ENCODE results near the gene CASZ1.

CASZ1 gene

DNA sequence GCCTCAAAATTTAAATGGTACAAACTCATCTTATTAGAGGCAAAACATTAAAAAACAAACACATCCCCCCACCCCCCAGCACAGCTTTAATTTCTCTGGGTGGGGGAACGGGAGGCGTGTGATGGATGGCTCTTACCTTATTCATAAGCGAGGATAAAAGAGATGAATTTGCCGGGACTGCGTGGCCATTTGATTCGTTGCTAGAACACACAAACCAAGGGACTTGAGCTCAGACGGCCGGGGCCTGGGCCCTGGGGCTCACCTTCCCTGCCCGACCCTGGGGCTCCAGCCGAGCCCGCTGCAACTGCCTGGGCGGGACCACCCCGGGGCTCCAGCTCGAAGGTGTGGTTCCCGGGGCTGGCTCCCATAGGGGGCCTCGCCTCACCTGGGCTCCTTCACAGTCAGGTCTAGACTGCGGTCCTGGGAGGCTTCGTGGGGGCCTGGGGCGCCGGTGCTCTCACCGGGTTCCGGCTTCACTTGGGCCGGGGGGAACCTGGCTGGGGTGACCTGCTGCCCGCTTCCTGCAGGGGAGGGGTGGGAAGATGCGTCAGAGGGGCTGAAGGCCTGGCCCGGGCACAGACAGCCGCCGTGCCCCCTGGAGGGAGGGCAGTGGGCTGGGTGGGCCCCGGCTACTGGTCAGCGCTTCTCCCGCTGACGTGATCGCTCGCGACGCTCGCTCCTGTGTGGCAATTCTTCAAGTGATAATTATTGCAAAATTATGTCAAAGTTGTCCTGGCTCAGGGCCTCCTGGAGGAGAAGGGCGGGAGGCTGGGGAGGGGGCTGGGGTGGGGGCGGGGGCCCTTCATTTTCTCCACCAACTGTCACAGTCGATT, 145.7 kb downstream of the CASZ1 start:
- no peak for DNase-seq

DNA sequence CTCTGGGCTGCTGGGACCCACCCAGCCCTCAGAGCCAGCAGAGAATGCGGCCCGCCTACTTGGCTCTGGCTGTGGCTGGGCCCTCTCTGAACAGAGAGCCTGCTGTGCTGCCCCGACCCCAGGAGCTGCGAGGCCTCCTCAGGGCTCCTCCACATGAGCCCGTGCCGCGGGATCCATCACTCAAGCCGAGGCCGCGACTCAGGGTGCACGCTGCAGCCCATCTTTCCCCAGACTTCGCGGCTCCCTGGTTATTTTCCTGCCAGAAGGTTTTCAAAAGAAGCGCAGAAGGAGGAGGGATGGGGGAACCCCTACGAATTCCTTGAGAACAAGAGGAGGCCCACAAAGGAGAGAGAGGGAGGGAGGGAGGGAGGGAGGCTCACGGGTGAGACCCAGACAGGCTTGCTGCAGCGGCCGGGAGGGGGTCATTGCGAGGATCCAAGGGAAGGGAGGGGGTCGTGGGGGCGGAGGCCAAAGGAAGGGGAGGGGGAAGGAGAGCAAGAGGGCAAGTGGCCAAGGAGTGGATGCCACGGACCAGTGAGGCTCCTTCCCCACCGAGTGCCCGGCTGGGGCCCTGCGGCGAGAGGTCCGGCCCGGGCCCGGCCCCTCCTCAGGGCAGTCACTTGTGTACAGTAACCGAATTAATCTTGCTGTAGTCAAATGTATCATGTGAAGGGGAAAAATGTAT, 146.8 kb downstream of the CASZ1 start:
- DNase-seq: no peak

DNA sequence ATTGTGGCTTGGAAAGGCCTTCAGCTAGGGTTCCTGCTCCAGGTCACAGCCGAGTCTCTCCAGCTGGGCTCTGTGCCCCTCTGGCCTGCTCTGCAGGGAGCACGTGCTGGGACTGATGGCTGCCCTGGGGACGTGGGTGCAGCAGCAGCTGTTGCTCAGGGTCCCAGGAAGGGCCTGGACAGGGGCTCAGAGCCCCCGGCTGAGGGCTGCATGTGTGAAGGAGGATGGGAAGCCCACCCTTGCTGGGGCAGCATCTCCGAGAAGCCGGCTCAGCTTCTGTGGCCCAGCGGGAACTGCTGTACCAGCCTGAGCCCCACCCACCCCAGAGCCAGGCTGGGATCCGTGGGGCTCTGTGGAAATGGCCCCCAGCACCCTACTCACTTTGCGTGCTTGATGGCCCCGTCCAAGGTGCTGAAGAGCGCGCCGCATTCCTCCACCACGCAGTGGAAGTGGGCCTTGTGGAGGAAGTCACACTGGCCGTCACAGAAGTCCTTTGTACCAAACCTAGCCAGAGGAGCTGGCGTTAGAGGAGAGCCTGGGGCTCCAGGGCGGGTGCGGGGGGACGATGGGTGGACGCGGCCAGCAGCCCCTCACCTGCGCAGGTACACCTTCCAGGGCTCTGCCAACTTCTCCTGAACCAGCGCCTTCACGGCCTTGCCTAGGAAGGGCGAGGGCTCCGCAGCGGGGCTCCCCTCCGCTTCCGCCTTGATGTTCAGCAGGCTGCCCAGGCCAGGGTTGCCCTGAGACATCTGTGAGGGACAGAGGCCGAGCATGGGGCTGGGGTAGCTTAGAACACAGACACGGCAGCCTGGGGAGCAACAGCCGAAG, 147.5 kb downstream of the CASZ1 start:
- no peak for DNase-seq

DNA sequence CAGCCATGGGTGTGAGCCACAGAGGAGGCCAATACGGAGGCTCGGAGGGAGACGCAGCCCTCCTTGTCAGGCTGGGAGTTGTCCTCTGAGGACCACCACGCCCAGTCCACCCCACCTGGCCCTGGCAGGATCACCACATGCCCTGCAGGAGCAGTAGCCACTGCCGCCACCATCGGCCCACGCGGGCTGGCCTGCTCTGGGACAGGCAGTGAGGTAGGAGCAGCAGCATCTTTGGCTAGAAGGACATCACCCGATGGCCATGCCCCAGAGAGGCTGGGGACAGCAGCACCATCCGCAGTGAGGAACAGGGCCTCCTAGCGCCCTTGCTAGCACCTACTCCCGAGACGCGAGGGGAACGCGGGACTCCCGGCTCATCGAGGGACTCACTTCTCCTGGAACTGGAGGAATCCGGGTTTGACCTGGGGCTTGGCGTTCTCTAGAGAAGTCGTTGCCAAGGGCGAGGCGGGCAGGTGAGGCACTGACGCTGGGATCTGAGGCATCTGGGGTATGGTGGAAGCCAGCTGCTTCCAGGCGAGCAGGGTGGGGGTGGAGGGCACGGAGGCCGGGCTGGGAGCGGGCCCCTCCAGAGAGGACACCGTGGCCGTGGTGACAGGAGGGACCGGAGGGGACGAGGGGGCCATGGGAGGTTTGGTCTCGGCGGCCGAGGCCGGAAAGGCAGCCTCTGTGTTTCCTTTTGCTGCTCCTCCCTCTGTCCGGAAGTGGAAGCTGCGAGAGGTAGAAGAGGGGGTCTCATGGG, 148.9 kb downstream of the CASZ1 start:
- DNase-seq: no peak

DNA sequence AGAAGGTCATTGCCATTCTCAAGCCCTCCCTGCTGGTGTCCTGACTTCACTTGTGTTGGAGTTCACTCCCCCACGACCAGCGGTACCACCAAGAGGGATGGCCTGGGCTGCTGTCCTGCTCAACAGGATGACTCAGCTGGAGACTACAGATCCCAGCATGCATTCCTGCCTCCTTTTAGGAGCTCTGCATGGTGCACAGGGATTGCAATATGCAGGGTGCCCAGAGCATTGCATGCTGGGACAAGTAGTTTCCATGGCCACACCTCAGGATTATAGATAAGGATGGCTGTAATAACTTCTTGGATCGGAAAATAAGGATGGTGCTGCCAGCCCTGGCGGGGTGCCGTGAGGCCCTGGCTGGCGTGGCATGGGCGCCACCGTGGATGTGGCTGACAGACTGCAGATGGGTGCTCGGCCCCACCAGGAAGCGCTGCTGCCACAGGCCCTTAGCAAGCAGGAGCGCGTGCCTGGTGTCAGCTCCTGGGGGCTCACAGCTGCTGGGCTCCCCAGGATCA, 150.0 kb downstream of the CASZ1 start:
- no peak for DNase-seq

DNA sequence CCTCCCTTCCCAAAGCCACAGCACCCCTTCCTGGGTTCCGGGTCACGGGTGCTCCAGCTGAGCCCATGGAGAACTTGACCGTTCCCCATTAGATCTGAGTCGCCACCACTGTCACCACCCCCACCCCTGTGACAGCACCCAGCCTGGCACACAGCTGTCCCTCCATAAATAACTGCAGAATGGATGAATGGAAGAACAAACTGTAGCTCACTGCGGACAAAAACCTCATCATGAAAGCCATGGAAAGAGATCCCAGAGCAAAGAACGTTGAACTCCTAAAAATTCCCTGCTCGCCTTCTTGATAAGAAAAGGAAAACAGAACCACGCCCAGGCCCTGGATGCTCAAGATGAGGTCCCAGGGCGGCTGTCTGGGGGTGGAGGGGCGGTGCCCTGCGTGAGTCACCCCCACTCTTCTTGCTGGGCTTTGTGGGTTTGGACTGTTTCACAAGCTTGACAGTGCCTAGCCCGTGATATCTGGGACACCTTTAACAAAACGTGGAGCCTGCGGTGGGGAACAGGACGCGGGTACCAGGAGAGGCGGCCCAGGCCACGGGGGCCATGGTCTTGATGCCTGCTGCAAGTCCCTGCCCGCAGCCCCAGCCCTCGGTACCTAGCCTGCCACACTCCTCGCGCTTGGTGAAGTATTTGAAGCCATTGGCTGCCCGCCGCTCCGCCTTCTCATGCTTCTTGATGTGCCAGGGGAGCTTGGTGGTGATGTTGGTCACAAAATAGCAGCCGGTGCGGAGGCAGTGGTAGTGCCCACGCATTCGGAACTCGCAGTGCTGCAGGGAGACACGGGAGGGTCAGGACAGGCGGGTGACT, 151.9 kb downstream of the CASZ1 start:
- no peak for DNase-seq

DNA sequence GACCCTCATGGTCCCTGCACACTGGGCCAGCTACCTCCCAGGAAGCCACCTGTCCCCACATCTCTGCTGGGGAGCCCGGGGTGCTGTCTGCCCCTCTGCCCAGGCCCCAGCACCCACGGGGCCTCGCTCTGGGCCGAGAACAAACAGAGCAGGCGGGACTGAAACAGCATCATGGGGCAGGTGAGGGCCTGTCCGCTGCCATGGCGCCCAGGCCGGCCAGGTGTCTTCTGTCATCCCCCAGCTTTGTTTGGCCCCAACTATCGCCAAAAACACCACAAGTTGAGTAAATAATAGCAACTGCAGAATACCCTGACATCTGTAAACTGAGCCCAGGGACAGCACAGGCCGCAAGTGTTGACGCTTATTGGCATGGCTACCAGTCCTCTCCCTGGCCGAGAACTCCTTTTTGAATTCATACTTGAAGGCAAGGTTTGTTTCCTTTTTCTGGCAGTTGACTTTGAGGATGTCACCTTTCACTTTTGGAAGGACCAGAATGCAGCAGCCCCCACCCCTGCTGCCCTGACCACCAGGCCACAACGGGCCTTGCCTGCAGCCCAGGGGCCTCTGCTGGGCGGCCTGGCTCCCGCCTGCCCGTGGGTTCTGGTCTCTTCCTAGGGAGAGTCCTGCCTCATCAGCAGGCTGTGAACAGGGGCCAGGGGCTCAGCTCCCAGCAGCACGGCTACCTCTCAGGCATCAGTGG, 152.7 kb downstream of the CASZ1 start:
- peak; percentile 26 for DNase-seq

DNA sequence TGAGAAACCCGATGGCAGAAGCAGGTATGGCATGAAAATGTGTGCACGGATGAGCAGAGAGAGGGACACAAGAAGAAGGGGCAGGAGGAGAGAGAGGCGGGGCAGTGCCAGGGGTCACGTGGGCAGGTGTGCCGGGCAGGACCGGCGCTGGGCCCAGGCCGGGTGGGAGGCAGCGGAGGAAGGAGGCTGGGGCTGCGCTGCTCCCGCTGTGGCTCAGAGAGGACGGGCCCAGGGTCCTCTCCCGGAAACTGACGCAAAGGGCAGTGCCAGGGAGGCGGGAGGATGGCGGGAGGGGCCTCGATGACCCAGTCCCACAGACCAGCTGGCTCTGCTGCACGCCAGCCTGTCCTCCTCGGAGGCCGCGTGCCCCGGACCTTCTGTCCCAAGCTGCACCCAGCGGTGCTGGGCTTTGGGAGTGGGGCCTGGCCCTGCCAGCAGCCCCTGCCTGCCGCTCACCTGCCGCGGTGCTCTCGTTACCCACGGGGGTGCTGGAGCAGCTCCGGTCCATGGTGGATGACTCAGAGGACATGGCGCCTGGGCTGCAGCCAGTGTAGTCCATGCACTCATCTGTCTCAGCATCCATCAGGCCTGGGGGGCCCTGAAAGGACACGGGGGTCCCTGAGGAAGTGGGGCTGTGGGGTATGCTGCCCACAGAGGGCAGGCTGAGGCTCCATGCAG, 153.9 kb downstream of the CASZ1 start:
- DNase-seq: no peak

DNA sequence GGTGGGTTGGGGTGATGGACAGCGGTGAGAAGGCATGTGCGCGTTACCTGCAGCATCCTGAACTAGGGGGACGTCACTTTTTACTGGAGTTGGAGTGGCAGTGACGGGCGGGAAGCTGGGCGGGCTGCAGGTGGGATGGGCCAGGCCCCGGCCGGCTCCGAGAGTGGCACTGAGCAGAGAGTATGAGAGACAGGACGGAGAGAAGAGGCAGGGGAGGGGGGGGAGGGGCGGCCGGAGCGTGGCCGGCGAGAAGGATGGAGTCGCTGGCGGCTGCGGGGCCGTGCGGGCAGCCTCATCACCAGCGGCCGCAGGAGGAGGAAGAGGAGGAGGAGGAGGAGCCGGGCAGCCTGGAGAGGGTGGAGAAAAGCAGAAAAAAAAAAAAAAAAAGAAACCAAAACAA, 154.5 kb downstream of the CASZ1 start:
- DNase-seq: no peak

DNA sequence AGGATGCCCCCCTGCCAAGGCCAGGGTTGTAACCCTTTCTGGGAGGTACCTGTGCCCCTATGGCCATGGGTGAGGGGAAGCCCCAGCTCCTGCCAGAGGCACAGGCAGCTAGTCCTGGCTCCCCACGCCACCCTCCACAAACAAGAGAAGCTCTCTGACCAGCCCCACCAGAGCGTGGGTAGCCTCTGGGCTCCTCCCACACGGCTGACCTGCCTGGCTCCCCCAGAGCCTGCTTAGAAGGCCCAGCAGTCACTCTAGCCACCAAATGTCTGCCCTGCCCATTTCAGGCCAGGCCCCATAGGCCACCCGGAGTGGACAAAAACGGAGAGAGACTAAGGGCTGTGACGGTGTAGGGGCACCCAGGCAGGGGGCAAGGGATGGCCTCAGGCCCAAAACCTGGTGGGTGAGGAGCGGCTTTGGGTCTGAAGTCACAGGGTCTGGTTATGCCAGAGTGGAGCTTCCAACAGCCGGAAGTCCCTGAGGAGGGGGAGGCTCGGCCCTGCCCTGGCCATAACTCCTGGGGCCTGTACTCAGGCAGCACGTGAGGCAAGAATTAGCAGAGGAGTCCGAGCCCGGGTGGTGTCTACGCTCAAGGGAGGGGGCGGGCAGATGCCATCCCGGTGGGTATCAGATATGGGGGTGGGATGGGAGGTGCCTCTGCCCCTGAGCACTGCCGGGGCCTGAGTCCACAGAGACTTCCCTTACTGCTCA, 155.4 kb downstream of the CASZ1 start:
- DNase-seq: no peak

DNA sequence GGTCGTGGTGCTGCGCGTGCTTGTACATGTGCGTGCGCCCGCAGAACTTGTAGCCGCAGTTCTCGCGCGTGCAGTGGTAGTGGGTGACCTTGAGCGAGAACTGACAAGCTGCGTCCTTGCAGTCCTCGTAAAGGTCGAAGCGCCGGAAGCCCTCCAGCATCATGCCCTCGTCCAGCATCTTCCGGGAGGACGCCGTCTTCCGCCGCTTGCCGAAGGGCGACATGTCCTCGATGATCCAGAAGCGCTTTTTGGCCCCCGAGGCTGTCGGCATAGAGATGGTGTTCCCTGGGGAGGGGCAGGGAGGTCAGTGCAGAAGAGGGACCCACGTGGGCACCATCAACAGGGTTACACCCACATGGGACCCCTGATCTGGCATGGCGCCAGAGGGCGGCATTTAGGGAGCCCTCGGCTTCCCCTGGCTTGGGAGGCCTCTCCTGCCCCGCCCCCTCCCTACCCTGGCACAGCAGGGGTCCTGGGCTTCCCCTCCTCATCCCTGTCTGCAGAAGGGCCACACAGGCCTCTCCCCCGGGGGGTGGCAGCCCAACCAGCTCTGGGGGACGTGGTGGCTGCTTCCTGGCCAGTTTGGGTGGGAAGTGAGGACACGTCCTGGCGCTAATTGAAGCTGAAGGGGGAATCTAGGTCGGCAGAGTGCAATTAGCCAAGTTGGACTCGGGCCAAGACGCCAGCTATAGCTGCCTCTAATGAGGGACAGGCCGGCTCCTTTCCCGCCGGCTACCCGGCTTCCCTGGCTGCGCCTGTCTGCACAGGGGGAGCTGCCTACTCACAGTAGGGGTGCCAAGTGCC, 156.5 kb downstream of the CASZ1 start:
- DNase-seq: peak; percentile 14

DNA sequence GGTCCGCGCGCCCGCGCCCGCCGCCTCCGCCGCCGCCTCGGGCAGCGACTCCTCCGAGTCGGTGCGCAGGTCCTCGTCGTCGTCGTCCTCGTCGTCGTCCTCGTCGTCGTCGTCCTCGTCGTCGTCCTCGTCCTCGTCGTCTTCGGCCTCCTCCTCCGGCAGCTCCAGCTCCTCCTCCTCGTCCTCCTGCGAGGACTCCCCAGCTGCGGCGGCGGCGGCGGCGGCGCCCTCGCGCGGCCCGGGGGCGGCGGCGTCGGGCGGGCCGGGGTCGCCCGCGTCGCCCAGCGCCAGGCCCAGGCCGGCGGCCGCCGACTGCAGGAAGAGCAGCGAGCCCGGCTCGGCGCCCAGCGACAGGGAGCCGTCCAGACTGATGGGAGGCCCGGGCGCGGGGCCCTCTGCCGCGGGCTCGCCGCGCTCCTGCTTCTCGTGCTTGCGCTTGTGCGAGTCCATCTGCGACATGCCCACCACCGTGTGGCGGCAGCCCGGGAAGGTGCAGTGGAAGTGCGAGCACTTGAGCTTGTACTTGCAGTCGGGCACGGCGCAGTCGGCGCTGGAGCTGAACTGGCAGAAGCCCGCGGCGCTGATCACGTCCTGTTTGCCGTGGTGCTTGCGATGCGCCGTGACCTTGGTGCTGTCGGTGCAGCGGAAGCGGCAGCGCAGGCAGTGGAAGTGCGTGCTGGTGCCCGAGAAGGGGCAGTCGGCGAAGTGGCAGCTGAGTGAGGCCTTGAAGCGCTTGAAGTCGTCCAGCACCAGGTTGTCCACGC, 157.3 kb downstream of the CASZ1 start:
- DNase-seq: no peak

DNA sequence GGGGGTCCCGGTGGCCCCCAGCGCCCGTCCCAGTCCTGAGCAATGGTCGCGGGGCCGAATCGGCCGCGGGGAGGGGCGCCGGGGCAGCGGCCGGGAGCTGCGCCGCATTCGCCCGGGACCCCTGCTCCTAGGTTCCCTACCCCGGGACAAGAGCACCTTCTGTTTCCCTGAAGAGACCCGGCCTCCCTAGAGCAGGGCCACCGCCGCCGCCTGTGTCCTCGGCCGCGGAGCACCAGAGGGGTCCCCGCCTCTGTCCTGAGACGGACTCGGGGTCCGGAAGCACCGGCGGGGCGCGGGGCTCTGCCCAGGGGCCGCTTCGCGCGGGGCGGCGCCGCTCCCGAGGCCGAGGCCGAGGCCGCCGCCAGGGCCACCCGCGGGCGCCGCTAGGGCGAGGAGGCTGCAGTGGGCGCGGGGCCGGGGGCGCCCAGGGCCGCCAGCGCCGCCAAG, 157.9 kb downstream of the CASZ1 start:
- no peak for DNase-seq

DNA sequence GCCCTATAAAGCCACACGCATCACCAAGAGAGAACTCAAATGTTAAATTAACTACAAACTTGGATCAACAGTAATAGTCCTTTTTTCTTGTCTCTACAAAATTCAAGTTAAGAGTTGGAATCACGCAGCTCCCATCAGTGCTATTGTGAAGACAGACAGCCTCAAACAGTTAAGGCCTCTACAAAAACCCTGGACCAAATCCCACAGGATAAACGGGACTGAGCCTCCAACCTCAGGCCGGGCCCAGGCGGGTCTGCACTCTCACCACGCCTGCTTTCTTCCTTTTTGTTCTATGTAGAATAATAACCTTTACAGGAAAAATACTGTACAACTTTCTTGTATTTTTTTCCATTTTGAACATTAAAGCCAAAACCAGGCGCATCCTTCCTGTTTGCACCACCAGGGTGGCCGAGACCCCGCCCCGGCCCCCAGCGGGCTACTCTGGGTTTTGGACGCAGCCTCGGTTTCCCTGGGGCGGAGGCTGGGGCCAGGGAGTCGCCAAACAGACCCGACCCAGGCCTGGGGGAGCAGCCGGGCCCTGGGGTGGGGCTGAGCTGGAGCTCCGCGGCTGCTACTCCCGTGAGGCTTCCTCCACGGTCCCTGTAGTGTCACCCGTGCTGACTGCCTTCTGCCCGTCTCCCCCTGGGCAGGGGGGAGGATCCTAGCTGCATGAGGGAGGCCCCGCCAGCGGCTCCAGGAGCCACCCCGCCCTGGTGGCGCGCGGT, 158.4 kb downstream of the CASZ1 start:
- DNase-seq: no peak

DNA sequence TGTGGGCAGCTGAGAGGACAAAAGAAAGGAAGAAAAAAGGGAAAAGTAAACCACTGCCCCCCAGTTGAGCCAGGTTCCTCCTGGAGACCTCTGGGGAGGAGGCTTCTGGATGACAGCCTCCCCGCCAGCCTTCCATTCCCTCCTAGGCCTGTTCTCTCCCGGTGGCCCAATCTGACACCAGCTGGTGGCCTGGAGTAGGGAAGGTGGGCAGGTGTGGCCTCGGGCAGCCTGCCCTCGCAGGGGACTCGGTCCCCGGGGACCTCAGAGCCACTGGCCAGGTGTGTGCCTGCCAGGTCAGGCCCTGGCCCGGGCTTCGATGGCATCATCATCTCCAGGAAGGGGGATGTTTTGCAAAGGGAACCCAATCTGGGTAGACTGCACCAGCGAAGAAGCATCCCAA, 159.0 kb downstream of the CASZ1 start:
- no peak for DNase-seq

DNA sequence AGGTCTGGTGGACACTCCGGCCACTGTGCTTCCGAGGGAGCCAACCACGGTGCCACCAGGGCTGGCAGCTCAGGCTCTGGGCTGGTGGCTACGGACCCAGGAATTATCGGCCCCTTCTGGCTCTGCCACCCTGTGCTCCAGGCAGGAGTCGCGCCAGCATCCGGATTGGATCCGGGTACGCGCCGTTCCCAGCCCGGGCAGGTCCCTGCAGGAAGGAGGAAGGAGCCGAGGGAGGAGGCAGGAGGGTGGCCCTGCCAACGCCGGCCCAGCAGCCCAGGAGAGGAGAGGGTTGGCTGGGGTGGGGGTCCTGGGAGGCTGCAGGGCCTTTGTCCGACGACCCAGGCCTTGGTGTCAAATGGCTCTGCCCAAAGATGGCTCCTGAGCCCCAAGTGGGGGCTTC, 160.5 kb downstream of the CASZ1 start:
- DNase-seq: no peak
